Measurements from ENCODE around the gene SLAMF7.
"Not testable (repeated sequence)": the region's sequence is repeated elsewhere in the genome, so short reads cannot be mapped to it uniquely, and the experiment has no call there.

The SLAMF7 gene

GRCh38 chr1:160720356-160721085 is 18.5 kb upstream of the SLAMF7 start:
- no peak for DNase-seq

GRCh38 chr1:160721473-160721872 is 17.6 kb upstream of the SLAMF7 start:
- no peak for DNase-seq

- no peak for DNase-seq
Observed at GRCh38 chr1:160722726-160723125, 16.3 kb upstream of the SLAMF7 start.

- DNase-seq = no peak
Observed at GRCh38 chr1:160723332-160723731, 15.7 kb upstream of the SLAMF7 start.

DNA sequence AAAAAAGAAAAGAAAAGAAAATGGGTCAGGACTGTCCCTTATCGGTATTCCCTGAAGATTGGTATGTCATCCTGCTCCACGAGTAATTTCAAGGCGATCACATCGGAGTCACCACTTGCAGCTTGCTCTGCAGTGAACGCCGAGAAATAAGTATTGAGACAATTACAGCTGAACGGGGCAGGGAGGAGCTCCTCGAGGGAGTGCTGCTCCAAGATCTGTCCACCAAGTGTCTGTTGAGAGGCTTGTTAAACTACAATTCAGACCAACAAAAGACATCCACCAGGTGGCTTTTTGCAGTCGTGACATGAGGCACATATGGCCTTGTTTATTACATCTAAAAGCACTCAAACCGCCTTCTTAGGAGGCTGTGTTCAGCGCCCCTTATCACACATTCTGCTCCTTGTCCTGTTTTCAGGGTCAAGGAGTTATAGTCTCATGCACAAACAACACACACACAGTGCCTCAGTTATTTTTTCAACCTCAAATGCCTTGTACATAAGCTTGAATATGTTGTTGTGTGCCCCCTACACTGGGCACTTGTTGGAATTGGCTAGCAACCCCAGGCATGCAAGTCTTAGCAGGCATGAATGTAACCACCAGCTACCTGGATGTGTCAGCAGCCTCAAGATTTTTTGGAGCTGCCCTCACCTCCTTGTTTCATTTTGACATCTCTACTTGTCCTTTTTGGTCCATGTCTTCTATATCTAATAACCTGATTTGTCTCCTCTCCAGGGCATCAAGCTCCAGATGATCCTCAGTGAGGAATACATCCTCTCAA is 14.4 kb upstream of the SLAMF7 start:
- no peak for DNase-seq

DNA sequence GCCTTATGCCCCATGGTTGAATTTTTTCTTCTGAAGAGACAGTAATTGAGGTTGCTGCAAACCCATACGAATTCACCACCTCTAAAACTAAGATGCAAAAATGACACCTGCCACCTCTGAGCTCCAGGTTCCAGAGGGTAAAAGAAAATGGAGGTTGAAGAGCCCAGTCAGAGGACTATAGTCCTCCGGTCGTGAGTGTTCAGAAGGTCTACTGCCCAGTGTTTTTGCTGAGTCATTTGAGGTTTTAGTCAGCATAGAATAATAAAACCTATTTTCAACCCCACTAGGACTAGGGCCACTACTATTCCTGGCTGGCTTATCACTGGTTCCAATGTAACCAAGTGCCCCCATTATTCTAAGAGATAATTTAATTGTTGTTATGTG is 12.9 kb upstream of the SLAMF7 start:
- DNase-seq = no peak

GRCh38 chr1:160726498-160727315 is 12.3 kb upstream of the SLAMF7 start:
- peak; percentile 80 for DNase-seq

GRCh38 chr1:160727316-160727640 is 11.8 kb upstream of the SLAMF7 start:
- no peak for DNase-seq

DNA sequence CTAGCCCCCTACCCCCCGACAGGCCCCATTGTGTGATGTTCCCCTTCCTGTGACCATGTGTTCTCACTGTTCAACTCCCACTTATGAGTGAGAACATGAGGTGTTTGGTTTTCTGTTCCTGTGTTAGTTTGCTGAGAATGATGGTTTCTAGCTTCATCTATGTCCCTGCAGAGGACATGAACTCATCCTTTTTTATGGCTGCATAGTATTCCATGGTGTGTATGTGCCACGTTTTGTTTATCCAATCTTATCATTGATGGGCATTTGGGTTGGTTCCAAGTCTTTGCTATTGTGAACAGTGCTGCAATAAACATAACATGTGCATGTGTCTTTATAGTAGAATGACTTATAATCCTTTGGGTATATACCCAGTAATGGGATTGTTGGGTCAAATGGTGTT is 7.5 kb upstream of the SLAMF7 start:
- not testable (repeated sequence) for DNase-seq

GRCh38 chr1:160731990-160732389 is 7.1 kb upstream of the SLAMF7 start:
- DNase-seq = no peak

DNA sequence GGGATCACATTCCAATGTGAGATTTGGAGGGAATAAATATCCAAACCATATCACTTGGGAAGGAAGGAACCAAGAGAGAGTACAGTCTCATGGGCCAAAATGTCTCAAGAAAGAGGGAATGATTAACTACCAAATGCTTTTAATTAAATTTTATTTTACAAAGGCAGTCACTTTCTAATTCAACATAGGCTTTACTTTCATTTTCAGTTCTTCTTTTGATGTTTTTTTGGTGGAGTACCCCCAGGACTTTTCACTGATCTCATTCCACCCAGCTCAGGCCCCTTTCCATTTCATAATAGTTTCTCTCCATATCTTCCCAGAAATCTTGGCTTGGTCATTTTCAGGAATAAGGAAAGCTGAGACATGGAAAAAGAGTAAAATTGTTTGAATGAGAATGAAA is 5.1 kb upstream of the SLAMF7 start:
- DNase-seq = no peak

DNA sequence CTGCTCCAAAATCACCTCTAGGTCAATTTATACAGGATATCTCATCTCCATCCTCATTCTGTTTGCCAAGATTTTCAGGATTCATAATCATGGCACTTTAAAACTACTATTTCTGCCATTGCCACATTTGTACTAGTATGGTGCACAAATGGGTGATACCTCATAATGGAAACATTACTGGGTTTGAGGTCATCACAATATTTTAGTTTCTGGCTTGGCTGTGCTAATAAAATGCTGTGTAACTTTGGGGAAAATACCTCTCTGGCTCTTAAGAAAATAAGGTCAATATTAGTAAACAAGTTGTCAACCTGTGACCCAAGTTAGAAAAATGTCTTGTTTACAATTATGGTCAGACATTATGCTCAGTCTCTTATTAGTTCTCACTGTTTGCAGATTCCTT is 4.7 kb upstream of the SLAMF7 start:
- no peak for DNase-seq

DNA sequence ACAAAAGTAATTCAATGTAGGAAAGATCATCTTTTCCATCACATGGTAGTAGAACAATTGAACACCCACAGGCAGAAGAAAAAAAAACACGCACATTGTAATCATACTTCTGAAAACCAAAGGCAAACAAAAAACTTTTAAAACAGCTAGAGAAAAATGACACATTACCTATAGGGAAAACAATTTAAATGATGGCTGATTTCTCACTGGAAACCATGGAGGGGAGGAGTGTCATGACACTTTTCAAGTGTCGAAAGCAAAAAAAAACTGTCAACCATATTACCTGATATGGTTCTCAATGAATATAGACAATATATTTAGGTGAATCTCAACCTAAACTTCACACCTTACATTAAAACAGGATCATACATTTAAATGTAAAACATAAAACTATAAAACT is 776 bp upstream of the SLAMF7 start:
- no peak for DNase-seq

DNA sequence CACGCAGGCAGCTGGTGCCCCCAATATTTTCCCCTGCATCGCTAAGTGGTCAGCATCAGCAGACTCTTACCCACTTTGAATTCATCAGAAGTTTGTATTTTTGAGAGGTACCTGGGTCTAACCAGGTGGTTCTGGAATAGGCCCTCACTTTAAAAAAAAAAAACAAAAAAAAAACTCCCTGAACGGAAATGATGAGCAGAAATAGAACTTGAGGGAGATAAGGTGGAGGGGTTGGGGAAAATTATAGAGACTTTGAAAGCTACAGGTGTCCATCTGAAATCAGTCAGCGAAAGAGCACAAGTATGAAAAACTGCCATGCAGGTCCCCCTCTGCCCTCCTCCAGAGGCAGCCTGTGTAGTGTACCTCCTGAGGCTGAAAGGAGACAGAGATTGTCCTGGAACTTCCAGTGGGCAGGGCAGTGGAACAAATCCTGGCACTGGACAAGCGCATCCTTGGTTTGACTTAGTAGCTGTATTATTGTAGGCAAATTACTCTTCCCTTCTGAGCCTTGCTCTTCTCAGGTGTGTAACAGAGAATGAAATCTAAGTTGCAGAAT is 1.2 kb downstream of the SLAMF7 start:
- no peak for DNase-seq

DNA sequence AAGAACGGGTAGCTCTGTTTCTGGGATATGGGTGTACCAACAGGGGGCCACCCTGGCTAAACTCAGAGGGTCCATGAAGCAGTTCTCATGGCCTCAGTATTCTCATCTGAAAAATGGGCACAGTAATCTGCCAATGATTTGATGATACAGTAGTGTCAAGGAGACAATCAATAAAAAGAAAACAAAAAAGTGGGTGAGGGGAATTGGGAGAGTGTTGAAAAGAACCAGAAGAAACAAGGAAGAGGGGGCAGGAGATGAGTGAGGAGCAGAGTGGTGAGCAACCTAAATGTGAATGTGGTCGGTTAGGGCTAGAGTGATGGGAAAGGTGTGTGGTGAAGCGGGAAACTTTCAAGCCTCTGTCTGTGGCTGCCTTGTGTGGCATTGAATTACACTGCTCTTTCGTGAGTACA is 2.0 kb downstream of the SLAMF7 start:
- no peak for DNase-seq

DNA sequence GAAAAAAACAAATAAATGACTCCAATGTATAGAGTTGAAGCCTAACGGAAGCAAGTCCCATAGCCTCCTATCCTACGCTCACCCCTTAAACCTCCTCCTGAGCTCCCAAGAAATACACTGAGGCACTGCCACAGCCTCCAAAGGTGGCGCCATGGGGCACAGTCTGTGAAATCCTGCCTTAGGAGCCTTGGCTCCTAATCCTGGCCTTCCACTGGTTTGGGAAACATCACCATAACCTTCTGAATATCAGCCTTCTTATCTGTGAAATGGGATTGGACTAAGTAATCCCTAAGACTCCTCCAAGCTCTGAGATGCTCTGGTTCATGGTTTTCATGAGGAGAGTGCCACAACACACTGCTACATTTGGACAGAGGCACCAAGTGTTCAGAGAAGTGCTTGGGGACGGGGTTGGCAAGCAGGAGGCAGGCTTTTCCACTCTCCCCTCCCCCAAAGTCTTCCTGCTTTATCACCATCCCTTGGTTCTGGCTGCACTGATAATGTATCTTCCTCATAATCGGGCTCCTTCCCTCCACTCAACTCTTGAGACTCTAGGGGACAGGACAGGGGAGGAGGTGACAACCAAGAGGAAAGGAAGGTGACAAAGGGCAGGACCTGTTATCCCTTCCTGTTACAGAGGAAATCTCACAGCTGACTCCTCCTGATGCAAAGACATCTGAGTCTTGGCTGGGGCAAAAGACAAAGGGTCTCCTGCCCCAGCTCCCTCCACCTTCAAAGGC is 2.7 kb downstream of the SLAMF7 start:
- no peak for DNase-seq

GRCh38 chr1:160742428-160743127 is 3.5 kb downstream of the SLAMF7 start:
- DNase-seq = no peak

GRCh38 chr1:160743266-160743665 is 4.2 kb downstream of the SLAMF7 start:
- no peak for DNase-seq

DNA sequence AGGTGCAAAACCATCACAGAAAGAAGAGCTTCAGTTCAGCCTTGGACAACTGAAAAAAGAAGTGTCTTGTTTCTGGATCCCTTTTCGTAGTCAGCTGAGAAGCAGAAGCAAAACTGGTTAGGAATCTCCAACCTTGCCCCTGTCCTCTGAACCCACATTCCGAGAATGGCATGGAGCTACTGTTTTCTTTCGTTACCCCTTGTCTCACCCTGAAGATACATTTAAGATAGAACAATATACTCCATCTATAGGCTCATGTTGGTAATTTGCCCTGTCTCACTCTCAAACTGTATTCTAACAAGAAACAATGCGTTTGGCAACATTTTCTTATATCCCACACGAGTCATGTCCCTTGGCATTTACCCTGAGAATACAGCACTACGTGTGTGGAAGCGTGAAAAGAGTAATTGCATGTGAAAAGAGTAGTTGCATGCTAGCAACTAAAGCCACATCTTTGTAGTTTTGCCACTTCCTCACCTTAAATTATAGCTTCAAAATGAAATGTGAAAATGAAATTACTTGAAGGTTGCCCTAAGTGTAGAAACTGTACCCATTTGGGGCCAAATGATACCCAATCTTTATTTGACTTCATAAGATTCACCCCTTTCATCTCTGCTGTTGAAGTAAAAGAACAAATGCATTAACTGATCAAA is 5.3 kb downstream of the SLAMF7 start:
- no peak for DNase-seq

DNA sequence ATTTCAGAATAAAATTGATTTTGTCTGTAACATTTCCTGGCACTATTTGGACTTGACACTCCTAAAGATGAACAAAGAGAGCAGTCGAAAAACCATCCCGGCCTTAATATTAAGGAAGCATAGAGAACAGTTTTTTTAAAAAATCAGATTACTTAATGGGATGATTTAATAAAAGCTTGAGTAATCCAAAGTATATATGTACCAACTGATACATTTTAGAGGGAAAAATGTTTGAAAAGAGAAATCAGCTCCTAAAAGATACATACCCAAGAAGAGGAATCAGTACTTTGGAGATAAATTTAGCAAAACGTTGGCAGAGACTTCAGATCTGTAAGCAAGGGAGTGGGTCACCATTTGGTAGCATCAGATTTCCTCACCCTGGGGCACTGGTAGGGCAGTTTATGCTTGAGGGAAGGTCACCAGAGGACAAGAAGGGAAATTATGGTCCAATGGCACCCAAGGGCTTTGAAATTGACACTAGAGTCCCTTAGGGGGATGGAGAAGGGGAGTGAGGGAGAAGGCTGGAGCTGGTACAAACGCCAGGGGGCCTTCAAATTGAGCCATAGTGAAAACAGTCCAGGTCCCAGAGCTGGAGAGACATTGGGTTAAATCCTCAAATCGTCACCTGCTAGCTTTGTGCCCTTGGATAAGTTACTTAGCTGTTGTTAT is 5.9 kb downstream of the SLAMF7 start:
- DNase-seq = no peak

GRCh38 chr1:160745551-160745950 is 6.5 kb downstream of the SLAMF7 start:
- DNase-seq = no peak
